ENCODE data around the gene ERGIC1. TPM values are rescaled to one million over a fixed set of nuclear protein-coding genes. Genes with fewer than 3 reads are reported as not detected.
A peak's percentile ranks its signal among the peaks of the same experiment; 100 is the strongest.

Gene ERGIC1
- total RNA-seq, 2 donors from 2014 or later = 46.5 to 93.1 TPM

DNA sequence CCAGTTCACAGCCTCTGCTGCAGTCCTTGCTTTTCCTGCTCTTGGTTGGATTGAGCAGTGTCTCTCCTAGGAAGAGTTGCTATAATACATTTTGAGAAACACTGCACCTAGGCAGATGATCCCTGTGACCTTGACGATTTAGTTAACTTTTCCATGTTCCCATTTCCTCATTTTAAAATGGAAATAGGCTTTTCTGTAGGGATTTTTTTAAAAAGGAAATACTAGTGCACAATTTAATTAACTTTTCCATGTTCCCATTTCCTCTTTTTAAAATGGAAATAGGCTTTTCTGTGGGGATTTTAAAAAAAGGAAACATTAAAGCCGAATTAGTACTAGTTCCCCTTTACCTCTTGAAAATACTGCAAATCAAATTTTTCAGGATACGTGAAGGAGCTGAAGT lies 154.2 kb downstream of the ERGIC1 start:
- ATAC-seq (no peak), DNase-seq (no peak)
- TF ChIP-seq CTCF (IDR thresholded peaks at IDR 0.05) = no peak
- no peak for TF ChIP-seq POLR2A (IDR thresholded peaks at IDR 0.05)
- intact Hi-C loops (cut with DNase I) = loop anchor here (10.0 kb wide), 1 partner anchor 157 kb away; the partner anchor contains the start of gene BNIP1
- no peak overlapping the region for H3K27ac ChIP-seq
- peaks cover 14% of the 10 kb centered on the region for H3K4me1 ChIP-seq
- no peak overlapping the region for H3K4me3 ChIP-seq
- WGBS, 2 donors = 55 to 73% methylated on average over 3 of the region's 3 CpGs
- no peaks in the 10 kb centered on the region for H3K9me3 ChIP-seq
- H3K27me3 ChIP-seq = no peaks in the 10 kb centered on the region
- no peaks in the 10 kb centered on the region for H3K36me3 ChIP-seq (replicated peaks in 1 of 2; ENCODE audit: insufficient read depth in 1 of 2, low read depth in 2 of 2)

DNA sequence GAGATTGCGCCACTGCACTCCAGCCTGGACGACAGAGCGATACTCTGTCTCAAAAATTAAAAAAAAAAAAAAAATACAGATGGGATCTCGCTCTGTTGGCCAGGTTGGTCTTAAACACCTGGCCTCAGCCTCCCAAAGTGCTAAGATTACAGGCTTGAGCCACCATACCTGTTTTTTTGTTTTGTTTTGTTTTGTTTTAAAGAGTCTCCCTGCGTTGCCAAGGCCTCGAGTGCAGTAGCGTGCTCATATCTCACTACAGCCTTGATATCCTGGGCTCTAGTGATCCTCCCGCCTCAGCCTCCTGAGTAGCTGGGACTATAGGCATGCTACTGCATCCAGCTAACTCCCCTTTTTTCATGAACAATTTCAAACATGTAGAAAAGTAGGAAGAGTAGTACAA lies 156.7 kb downstream of the ERGIC1 start:
- H3K9me3 ChIP-seq = no peaks in the 10 kb centered on the region
- intact Hi-C loops (cut with DNase I) = no loop called here
- ATAC-seq (no peak), DNase-seq (no peak)
- H3K4me1 ChIP-seq = peaks cover 13% of the 10 kb centered on the region
- no peak for TF ChIP-seq CTCF (IDR thresholded peaks at IDR 0.05)
- TF ChIP-seq POLR2A (IDR thresholded peaks at IDR 0.05) = no peak
- H3K27me3 ChIP-seq = no peaks in the 10 kb centered on the region
- H3K27ac ChIP-seq = no peak overlapping the region
- WGBS, 2 donors = 88 to 90% methylated on average over 8 of the region's 8 CpGs
- no peak overlapping the region for H3K4me3 ChIP-seq
- H3K36me3 ChIP-seq (replicated peaks in 1 of 2; ENCODE audit: insufficient read depth in 1 of 2, low read depth in 2 of 2) = peaks cover 0 to 6% of the 10 kb centered on the region in 2 donors

GRCh38 chr5:172994405-172994804 lies 160.4 kb downstream of the ERGIC1 start:
- Histone ChIP-seq H3K36me3 (replicated peaks in 1 of 2; ENCODE audit: insufficient read depth in 1 of 2, low read depth in 2 of 2) (peaks cover 0 to 6% of the 10 kb centered on the region in 2 donors), H3K4me3 (no peak overlapping the region), H3K9me3 (no peaks in the 10 kb centered on the region), H3K27ac (no peak overlapping the region), H3K4me1 (peaks cover 14% of the 10 kb centered on the region), H3K27me3 (no peaks in the 10 kb centered on the region)
- ATAC-seq = no peak
- 36 to 48% methylated on average over 2 of the region's 2 CpGs for WGBS, 2 donors
- TF ChIP-seq CTCF (IDR thresholded peaks at IDR 0.05) (no peak), POLR2A (IDR thresholded peaks at IDR 0.05) (no peak)
- intact Hi-C loops (cut with DNase I) = no loop called here
- no peak for DNase-seq

DNA sequence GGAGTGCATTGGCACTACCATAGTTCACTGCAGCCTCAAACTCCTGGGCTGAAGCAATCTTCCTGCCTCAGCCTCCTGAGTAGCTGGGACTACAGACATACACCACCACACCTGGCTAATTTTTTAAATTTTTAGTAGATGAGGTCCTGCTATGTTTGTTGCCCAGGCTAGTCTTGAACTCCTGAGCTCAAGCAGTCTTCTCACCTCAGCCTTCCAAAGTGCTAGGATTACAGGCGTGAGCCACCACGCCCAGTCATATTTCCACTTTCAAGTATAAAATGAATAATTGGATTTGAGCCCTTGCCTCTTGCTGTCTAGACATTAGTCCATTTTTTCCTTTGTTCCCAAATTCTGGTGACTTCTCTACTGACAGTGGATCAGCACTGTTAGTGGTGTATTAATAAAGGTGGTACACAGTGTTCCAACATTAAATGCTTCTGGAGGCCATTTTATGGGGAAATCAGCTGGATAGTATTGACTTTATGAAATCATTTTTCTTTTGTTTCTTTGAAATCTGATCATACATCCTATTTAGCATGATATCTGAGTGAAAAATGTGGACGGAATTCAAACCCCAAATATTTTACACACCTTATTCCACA lies 165.4 kb downstream of the ERGIC1 start:
- 65 to 76% methylated on average over 3 of the region's 3 CpGs for whole genome bisulfite sequencing, 2 donors
- ATAC-seq = peak; percentile 47
- no peak for DNase-seq
- Histone ChIP-seq H3K27ac (peak overlapping the region in 2 of 4 donors; percentile 24 to 53), H3K27me3 (no peaks in the 10 kb centered on the region), H3K36me3 (replicated peaks in 1 of 2; ENCODE audit: insufficient read depth in 1 of 2, low read depth in 2 of 2) (peaks cover 0 to 6% of the 10 kb centered on the region in 2 donors), H3K4me3 (no peak overlapping the region), H3K9me3 (no peaks in the 10 kb centered on the region), H3K4me1 (peaks cover 22% of the 10 kb centered on the region)
- intact Hi-C loops (cut with DNase I) = no loop called here
- TF ChIP-seq POLR2A (IDR thresholded peaks at IDR 0.05) = no peak
- no peak for TF ChIP-seq CTCF (IDR thresholded peaks at IDR 0.05)

GRCh38 chr5:172999974-173000373 lies 165.9 kb downstream of the ERGIC1 start:
- DNase-seq (no peak), ATAC-seq (no peak)
- Histone ChIP-seq H3K36me3 (replicated peaks in 1 of 2; ENCODE audit: insufficient read depth in 1 of 2, low read depth in 2 of 2) (peaks cover 0 to 6% of the 10 kb centered on the region in 2 donors), H3K27me3 (no peaks in the 10 kb centered on the region), H3K9me3 (no peaks in the 10 kb centered on the region), H3K4me1 (peaks cover 19% of the 10 kb centered on the region), H3K4me3 (no peak overlapping the region), H3K27ac (peak overlapping the region in 3 of 4 donors; percentile 6 to 53 (median 24))
- WGBS, 2 donors = 11 to 58% methylated on average over 1 of the region's 1 CpG
- intact Hi-C loops (cut with DNase I) = no loop called here
- TF ChIP-seq CTCF (IDR thresholded peaks at IDR 0.05) = no peak
- no peak for TF ChIP-seq POLR2A (IDR thresholded peaks at IDR 0.05)

All from body of pancreas (tissue), 4 donors.